Measurements from ENCODE around the gene TRDN. TPM values are rescaled to one million over a fixed set of nuclear protein-coding genes. Genes with fewer than 3 reads are reported as not detected.

TRDN gene
- total and polyA plus RNA-seq, 2 donors from 2014 or later = 0.19 TPM; not detected in 1

DNA sequence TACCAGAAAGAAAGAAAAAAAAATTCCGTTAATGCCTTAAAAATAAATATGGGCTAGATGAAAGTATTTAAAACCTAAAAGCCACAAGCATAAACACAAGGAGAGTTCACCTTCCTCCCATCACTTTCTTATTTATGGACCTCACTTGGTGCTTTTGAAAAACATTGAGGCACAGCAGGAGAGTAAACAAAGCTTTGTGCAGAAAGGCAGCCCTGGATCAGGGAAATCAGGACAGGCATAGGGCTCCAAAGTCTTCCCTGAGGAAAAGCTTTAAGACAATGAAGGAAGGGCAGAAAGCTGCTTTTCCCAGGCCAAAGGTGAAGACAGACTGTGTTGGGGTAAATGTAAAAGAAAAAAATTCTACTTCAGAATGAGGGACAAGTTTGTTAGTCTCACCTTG is 432.8 kb downstream of the TRDN start:
- Histone ChIP-seq H3K4me1 (ENCODE audit: control insufficient read depth in 2 of 3, insufficient read depth in 2 of 3, low read depth in 1 of 3, low read length in 3 of 3) (no peaks in the 10 kb centered on the region), H3K4me3 (ENCODE audit: low read length in 3 of 3) (no peak overlapping the region), H3K27ac (ENCODE audit: low read depth in 2 of 2, low read length in 2 of 2) (no peak overlapping the region), H3K27me3 (ENCODE audit: control insufficient read depth, insufficient read depth, low read length) (no peaks in the 10 kb centered on the region), H3K9me3 (ENCODE audit: control insufficient read depth in 2 of 3, insufficient read depth in 1 of 3, low read length in 3 of 3) (no peaks in the 10 kb centered on the region), H3K9ac (ENCODE audit: low read length in 3 of 3) (no peak overlapping the region), H3K36me3 (ENCODE audit: control insufficient read depth in 2 of 3, insufficient read depth in 3 of 3, low read length in 3 of 3) (no peaks in the 10 kb centered on the region)
- TF ChIP-seq, protein P1, sequence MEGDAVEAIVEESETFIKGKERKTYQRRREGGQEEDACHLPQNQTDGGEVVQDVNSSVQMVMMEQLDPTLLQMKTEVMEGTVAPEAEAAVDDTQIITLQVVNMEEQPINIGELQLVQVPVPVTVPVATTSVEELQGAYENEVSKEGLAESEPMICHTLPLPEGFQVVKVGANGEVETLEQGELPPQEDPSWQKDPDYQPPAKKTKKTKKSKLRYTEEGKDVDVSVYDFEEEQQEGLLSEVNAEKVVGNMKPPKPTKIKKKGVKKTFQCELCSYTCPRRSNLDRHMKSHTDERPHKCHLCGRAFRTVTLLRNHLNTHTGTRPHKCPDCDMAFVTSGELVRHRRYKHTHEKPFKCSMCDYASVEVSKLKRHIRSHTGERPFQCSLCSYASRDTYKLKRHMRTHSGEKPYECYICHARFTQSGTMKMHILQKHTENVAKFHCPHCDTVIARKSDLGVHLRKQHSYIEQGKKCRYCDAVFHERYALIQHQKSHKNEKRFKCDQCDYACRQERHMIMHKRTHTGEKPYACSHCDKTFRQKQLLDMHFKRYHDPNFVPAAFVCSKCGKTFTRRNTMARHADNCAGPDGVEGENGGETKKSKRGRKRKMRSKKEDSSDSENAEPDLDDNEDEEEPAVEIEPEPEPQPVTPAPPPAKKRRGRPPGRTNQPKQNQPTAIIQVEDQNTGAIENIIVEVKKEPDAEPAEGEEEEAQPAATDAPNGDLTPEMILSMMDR (IDR thresholded peaks at IDR 0.05; ENCODE audit: borderline replicate concordance, extremely low read depth, insufficient read depth) = no peak
- DNase-seq (no peak), FAIRE-seq (no peak)
- intact Hi-C loops (cut with DNase I) = no loop called here

- no peaks in the 10 kb centered on the region for H3K27me3 ChIP-seq (ENCODE audit: control insufficient read depth, insufficient read depth, low read length)
- TF ChIP-seq, protein P1 (IDR thresholded peaks at IDR 0.05; ENCODE audit: borderline replicate concordance, extremely low read depth, insufficient read depth) = no peak
- intact Hi-C loops (cut with DNase I) = no loop called here
- no peak overlapping the region for H3K9ac ChIP-seq (ENCODE audit: low read length in 3 of 3)
- no peaks in the 10 kb centered on the region for H3K36me3 ChIP-seq (ENCODE audit: control insufficient read depth in 2 of 3, insufficient read depth in 3 of 3, low read length in 3 of 3)
- no peaks in the 10 kb centered on the region for H3K4me1 ChIP-seq (ENCODE audit: control insufficient read depth in 2 of 3, insufficient read depth in 2 of 3, low read depth in 1 of 3, low read length in 3 of 3)
- H3K27ac ChIP-seq (ENCODE audit: low read depth in 2 of 2, low read length in 2 of 2) = no peak overlapping the region
- FAIRE-seq = no peak
- H3K4me3 ChIP-seq (ENCODE audit: low read length in 3 of 3) = no peak overlapping the region
- no peaks in the 10 kb centered on the region for H3K9me3 ChIP-seq (ENCODE audit: control insufficient read depth in 2 of 3, insufficient read depth in 1 of 3, low read length in 3 of 3)
- DNase-seq = peak in 1 of 5 donors; percentile 60
Measured at GRCh38 chr6:123201869-123202372, 434.8 kb downstream of the TRDN start.

DNA sequence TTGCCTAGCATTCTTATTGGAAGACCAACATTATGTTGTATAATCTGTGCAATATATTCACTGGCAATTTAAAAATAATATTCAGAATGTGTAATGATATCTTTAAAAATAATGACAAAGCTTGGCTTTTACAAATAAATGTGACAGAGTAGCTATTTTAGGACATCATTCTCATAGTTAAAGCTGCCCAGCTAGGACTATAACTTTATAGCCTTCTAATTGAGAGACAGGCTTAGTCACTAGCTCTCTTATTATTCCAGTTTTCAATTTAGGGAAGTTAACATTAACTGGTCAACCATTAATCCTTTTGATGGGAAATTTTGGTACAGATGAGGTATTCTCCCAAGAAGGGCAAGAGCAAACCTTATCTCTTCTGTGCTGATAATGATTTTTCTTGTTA is 443.5 kb downstream of the TRDN start:
- Histone ChIP-seq H3K4me3 (ENCODE audit: low read length in 3 of 3) (no peak overlapping the region), H3K27me3 (ENCODE audit: control insufficient read depth, insufficient read depth, low read length) (no peaks in the 10 kb centered on the region), H3K4me1 (ENCODE audit: control insufficient read depth in 2 of 3, insufficient read depth in 2 of 3, low read depth in 1 of 3, low read length in 3 of 3) (no peaks in the 10 kb centered on the region), H3K27ac (ENCODE audit: low read depth in 2 of 2, low read length in 2 of 2) (no peak overlapping the region), H3K9me3 (ENCODE audit: control insufficient read depth in 2 of 3, insufficient read depth in 1 of 3, low read length in 3 of 3) (no peaks in the 10 kb centered on the region), H3K36me3 (ENCODE audit: control insufficient read depth in 2 of 3, insufficient read depth in 3 of 3, low read length in 3 of 3) (no peaks in the 10 kb centered on the region), H3K9ac (ENCODE audit: low read length in 3 of 3) (no peak overlapping the region)
- FAIRE-seq (no peak), DNase-seq (no peak)
- TF ChIP-seq, protein P1 (IDR thresholded peaks at IDR 0.05; ENCODE audit: borderline replicate concordance, extremely low read depth, insufficient read depth) = no peak
- intact Hi-C loops (cut with DNase I) = no loop called here

DNA sequence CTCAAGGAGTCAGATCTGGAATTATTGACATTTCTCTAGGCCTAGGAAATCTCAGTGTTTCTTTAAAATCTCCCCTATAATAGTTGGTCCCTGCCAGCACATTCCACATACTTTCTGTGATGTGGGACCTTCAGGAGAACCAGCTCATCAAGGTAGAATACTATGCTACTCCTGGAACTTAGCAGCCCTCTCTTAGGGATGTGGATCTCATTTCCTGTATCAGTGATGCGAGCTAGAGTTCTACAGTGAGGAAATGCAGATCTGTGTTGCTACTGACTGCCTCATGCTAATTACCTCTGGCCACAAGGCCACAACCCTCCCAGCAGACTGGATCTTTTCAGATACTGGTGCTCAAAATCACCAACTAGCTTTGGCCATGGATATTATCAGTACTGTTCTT is 446.9 kb downstream of the TRDN start:
- no peak overlapping the region for H3K4me3 ChIP-seq (ENCODE audit: low read length in 3 of 3)
- TF ChIP-seq, protein P1 (IDR thresholded peaks at IDR 0.05; ENCODE audit: borderline replicate concordance, extremely low read depth, insufficient read depth) = no peak
- no peaks in the 10 kb centered on the region for H3K4me1 ChIP-seq (ENCODE audit: control insufficient read depth in 2 of 3, insufficient read depth in 2 of 3, low read depth in 1 of 3, low read length in 3 of 3)
- no peaks in the 10 kb centered on the region for H3K27me3 ChIP-seq (ENCODE audit: control insufficient read depth, insufficient read depth, low read length)
- intact Hi-C loops (cut with DNase I) = no loop called here
- no peaks in the 10 kb centered on the region for H3K9me3 ChIP-seq (ENCODE audit: control insufficient read depth in 2 of 3, insufficient read depth in 1 of 3, low read length in 3 of 3)
- no peaks in the 10 kb centered on the region for H3K36me3 ChIP-seq (ENCODE audit: control insufficient read depth in 2 of 3, insufficient read depth in 3 of 3, low read length in 3 of 3)
- no peak overlapping the region for H3K9ac ChIP-seq (ENCODE audit: low read length in 3 of 3)
- DNase-seq (no peak), FAIRE-seq (no peak)
- no peak overlapping the region for H3K27ac ChIP-seq (ENCODE audit: low read depth in 2 of 2, low read length in 2 of 2)
